ENCODE results near the gene IRAK2.

- TF ChIP-seq, protein P1, sequence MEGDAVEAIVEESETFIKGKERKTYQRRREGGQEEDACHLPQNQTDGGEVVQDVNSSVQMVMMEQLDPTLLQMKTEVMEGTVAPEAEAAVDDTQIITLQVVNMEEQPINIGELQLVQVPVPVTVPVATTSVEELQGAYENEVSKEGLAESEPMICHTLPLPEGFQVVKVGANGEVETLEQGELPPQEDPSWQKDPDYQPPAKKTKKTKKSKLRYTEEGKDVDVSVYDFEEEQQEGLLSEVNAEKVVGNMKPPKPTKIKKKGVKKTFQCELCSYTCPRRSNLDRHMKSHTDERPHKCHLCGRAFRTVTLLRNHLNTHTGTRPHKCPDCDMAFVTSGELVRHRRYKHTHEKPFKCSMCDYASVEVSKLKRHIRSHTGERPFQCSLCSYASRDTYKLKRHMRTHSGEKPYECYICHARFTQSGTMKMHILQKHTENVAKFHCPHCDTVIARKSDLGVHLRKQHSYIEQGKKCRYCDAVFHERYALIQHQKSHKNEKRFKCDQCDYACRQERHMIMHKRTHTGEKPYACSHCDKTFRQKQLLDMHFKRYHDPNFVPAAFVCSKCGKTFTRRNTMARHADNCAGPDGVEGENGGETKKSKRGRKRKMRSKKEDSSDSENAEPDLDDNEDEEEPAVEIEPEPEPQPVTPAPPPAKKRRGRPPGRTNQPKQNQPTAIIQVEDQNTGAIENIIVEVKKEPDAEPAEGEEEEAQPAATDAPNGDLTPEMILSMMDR (IDR thresholded peaks at IDR 0.05; ENCODE audit: insufficient read depth, low read depth, low read length): no peak
- TF ChIP-seq EZH2 (IDR thresholded peaks at IDR 0.05; ENCODE audit: insufficient read depth, low read length): no peak
Observed at GRCh38 chr3:10229576-10229975, 64.9 kb downstream of the IRAK2 start.

Data from astrocyte (in vitro differentiated cells and primary cell).